B cell (primary cell): ENCODE measurements around the gene CHD6. TPM values are rescaled to one million over a fixed set of nuclear protein-coding genes. Genes with fewer than 3 reads are reported as not detected.

Experiments used
- ATAC-seq: fragments of 200-7000 bp; cut with Tn5 transposase; one replicate; pipeline ENCODE4 v1.10.0; 2021; ENCODE audit warnings: low read depth, mild to moderate bottlenecking, moderate number of reproducible peaks, moderate library complexity
- CTCF ChIA-PET: fragments of 350-600 bp; sonication (Branson Sonifier 250); formaldehyde crosslinking; loops from one replicate; lab custom pipeline; 2021; ENCODE audit warnings: antibody characterized with exemption, inconsistent platforms; lab: Charles Lee
- POLR2A ChIA-PET: fragments of 350-600 bp; sonication (Branson Sonifier 250); formaldehyde crosslinking; loops from one replicate; lab custom pipeline; 2021; ENCODE audit warnings: antibody characterized with exemption; lab: Charles Lee
- DNase-seq: peaks from one replicate; pipeline ENCODE4 v3.0.0; 2013
- H2AFZ ChIP-seq: 2 replicates; pipeline ENCODE4 v1.6.1; 2012; ENCODE audit warnings: mild to moderate bottlenecking, low read depth, low read length; ENCODE audit not compliant: insufficient read depth, poor library complexity, severe bottlenecking
- H3K27ac ChIP-seq, 2 donors: 1 replicate in 1 of 2; 2 replicates in 1 of 2; pipeline ENCODE4 v1.5.1; 2012 to 2013; ENCODE audit warnings: low read length in 2 of 2, mild to moderate bottlenecking in 2 of 2, moderate library complexity in 1 of 2
- H3K27me3 ChIP-seq, 4 experiments: fragments of 200-600 bp in 1 of 4; sonication (generic) in 1 of 4; replicated peaks in 1 of 4; 1 replicate in 2 of 4; 2 replicates in 2 of 4; pipeline versions ENCODE4 v1.6.1 to v1.7.0; 2013 to 2016; ENCODE audit warnings: low read length in 3 of 4, mild to moderate bottlenecking in 2 of 4, mixed read lengths in 1 of 4, moderate library complexity in 1 of 4; ENCODE audit not compliant: insufficient read depth in 4 of 4, control insufficient read depth in 3 of 4; ENCODE audit errors: control extremely low read depth in 1 of 4
- H3K36me3 ChIP-seq, 2 experiments: replicated peaks in 1 of 2; 1 replicate in 1 of 2; 2 replicates in 1 of 2; pipeline versions ENCODE4 v1.6.1 to v1.7.1; 2013; ENCODE audit warnings: low read length in 1 of 2; ENCODE audit not compliant: insufficient read depth in 2 of 2, control insufficient read depth in 1 of 2; ENCODE audit errors: control extremely low read depth in 1 of 2, extremely low read depth in 1 of 2
- H3K4me1 ChIP-seq, 2 donors: fragments of 200-600 bp in 1 of 2; sonication (generic) in 1 of 2; 1 replicate in 1 of 2; 2 replicates in 1 of 2; pipeline versions ENCODE4 v1.5.1 to v1.6.1; 2013 to 2017; ENCODE audit warnings: low read length in 2 of 2; ENCODE audit not compliant: control insufficient read depth in 2 of 2, insufficient read depth in 2 of 2
- H3K4me2 ChIP-seq: replicated peaks from 2 replicates; pipeline ENCODE3; 2012; ENCODE audit warnings: mild to moderate bottlenecking, low read depth, low read length; ENCODE audit not compliant: poor library complexity, severe bottlenecking
- H3K4me3 ChIP-seq, 5 experiments: fragments of 200-600 bp in 1 of 5; sonication (generic) in 1 of 5; 1 replicate in 3 of 5; 2 replicates in 2 of 5; pipeline versions ENCODE4 v1.5.1 to v1.7.0; 2011 to 2016; ENCODE audit warnings: low read length in 4 of 5, mild to moderate bottlenecking in 4 of 5, low read depth in 2 of 5, control low read depth in 1 of 5, moderate library complexity in 1 of 5; ENCODE audit not compliant: insufficient read depth in 1 of 5; ENCODE audit errors: control extremely low read depth in 1 of 5, extremely low read depth in 1 of 5
- H3K79me2 ChIP-seq: fragments of 200-600 bp; sonication (generic); one replicate; pipeline ENCODE4 v1.6.0; 2016; ENCODE audit warnings: low read length; ENCODE audit not compliant: control insufficient read depth, insufficient read depth
- H3K9ac ChIP-seq: fragments of 200-600 bp; sonication (generic); 2 replicates; pipeline ENCODE4 v1.6.1; 2017; ENCODE audit warnings: mild to moderate bottlenecking, low read length, moderate library complexity
- H3K9me3 ChIP-seq, 3 donors: one replicate each; pipeline versions ENCODE4 v1.6.1 to v1.7.1; 2013; ENCODE audit warnings: low read length in 2 of 3; ENCODE audit not compliant: control insufficient read depth in 2 of 3, insufficient read depth in 1 of 3; ENCODE audit errors: control extremely low read depth in 1 of 3
- H4K20me1 ChIP-seq: 2 replicates; pipeline ENCODE4 v1.6.0; 2012; ENCODE audit warnings: mild to moderate bottlenecking, low read length; ENCODE audit not compliant: insufficient read depth, control insufficient read depth, poor library complexity, severe bottlenecking
- H3K27ac Mint-ChIP-seq: one replicate; pipeline ENCODE4 v1.8.0; 2021; ENCODE audit warnings: mixed read lengths
- H3K27me3 Mint-ChIP-seq: one replicate; pipeline ENCODE4 v1.8.0; 2021; ENCODE audit warnings: mixed read lengths
- H3K4me1 Mint-ChIP-seq: one replicate; pipeline ENCODE4 v1.8.0; 2021; ENCODE audit warnings: mixed read lengths
- H3K4me3 Mint-ChIP-seq: one replicate; pipeline ENCODE4 v1.8.0; 2021; ENCODE audit warnings: mixed read lengths
- H3K9me3 Mint-ChIP-seq: one replicate; pipeline ENCODE4 v1.8.0; 2022; ENCODE audit warnings: mixed read lengths; ENCODE audit not compliant: insufficient read depth
- EZH2 ChIP-seq: IDR thresholded peaks from 2 replicates; pipeline ENCODE4 v1.6.1; 2012; ENCODE audit warnings: borderline replicate concordance, low read depth, mild to moderate bottlenecking, moderate library complexity, low read length; ENCODE audit not compliant: insufficient read depth, poor library complexity, severe bottlenecking
- WGBS: methylation state at CpG from one replicate; pipeline ENCODE4 v1.1.5; 2013; ENCODE audit warnings: missing lambda C conversion rate; ENCODE audit not compliant: insufficient coverage; 5-methylcytosine and 5-hydroxymethylcytosine counted together
- intact Hi-C: fragments of 100-400 bp; cut with micrococcal nuclease; formaldehyde crosslinking; loops from one replicate; pipeline ENCODE4 v1.10.0; 2022
- polyA plus RNA-seq: library from polyadenylated mRNA; depleted of rRNA; stranded (reverse); fragments of >200 nt; gene quantifications from 2 replicates; pipeline ENCODE4 v1.2.3, GENCODE V29; 2012
- total RNA-seq, 2 donors: library from RNA; stranded (reverse); fragments of 120-200 nt in 1 of 2; gene quantifications; 1 replicate in 1 of 2; 2 replicates in 1 of 2; pipeline versions ENCODE4 v1.2.3 to v1.2.4, GENCODE V29; 2013 to 2022
- TF ChIP-seq, protein P1 (sequence below): fragments of 200-600 bp; IDR thresholded peaks from one replicate; pipeline ENCODE4 v1.8.0; 2022; ENCODE audit warnings: antibody characterized with exemption, mild to moderate bottlenecking

Gene CHD6
- total and polyA plus RNA-seq, 2 donors (not counting 1 experiment from before 2014, with no cell fraction given), result 10.3 to 117 TPM

DNA sequence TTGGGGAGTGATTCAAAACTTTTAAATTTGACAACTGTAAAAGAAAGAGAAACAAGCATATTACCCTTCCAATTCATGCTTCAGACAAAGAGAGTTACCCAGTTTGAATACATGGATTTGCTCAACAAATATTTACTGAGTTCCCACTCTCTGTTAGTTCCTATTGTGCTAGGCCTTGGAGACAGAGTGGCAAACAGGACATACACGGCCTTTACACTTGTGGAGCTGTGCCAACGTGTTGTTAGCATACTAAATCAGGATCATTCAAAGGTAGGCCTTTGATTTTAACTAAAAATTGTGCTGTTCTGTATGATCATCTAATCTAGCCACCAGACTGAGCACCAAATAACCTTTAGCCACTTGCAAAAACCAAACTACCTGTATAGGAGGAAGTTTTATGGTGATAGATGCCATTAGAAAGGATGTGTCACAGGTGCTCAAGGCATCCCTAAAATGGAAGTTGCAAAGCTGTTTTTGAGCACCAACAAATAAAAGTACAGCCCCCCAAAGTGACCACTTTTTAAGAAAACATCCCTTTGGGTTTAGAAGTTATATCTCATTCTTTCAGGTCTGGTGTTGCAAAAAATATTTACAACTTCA is 84.5 kb downstream of the CHD6 start:
- no CpG with 5 or more reads among the region's 2 CpGs for WGBS
- H3K79me2 ChIP-seq, result peaks cover 44% of the 10 kb centered on the region
- no peak overlapping the region for H3K27ac Mint-ChIP-seq

DNA sequence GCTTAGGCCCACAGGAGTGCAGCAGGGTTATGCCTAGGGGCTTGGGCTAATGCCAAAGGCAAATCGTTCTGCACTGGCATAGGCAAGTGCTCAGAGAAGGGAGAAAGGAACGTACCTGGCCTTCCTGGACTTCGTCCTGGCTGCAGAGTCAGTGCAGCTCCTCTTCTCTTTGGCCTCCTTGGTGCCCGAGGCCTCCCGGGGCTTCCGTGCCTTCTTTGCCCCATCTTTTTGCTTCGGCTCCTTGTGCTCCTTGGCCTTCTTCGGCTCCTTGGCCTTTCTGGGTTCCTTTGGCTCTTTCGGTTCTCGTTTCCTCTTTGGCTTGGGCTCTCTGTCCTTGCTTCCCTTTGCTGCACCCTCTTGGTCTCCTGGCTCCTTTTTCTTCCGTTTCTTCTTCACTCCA is 85.2 kb downstream of the CHD6 start:
- H3K79me2 ChIP-seq, result peaks cover 45% of the 10 kb centered on the region
- ATAC-seq (no peak), DNase-seq (no peak)
- H3K9ac ChIP-seq, result no peak overlapping the region
- peaks cover 0 to 33% of the 10 kb centered on the region in 2 experiments for H3K36me3 ChIP-seq
- no peaks in the 10 kb centered on the region for H3K4me1 ChIP-seq
- TF ChIP-seq, protein P1, sequence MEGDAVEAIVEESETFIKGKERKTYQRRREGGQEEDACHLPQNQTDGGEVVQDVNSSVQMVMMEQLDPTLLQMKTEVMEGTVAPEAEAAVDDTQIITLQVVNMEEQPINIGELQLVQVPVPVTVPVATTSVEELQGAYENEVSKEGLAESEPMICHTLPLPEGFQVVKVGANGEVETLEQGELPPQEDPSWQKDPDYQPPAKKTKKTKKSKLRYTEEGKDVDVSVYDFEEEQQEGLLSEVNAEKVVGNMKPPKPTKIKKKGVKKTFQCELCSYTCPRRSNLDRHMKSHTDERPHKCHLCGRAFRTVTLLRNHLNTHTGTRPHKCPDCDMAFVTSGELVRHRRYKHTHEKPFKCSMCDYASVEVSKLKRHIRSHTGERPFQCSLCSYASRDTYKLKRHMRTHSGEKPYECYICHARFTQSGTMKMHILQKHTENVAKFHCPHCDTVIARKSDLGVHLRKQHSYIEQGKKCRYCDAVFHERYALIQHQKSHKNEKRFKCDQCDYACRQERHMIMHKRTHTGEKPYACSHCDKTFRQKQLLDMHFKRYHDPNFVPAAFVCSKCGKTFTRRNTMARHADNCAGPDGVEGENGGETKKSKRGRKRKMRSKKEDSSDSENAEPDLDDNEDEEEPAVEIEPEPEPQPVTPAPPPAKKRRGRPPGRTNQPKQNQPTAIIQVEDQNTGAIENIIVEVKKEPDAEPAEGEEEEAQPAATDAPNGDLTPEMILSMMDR, result no peak
- TF ChIP-seq EZH2, result no peak
- POLR2A ChIA-PET, result no interaction called here
- H3K27ac ChIP-seq, result no peak overlapping the region
- Mint-ChIP-seq H3K27me3 (no peaks in the 10 kb centered on the region), H3K9me3 (no peaks in the 10 kb centered on the region), H3K4me3 (no peak overlapping the region), H3K4me1 (peaks cover 4% of the 10 kb centered on the region), H3K27ac (no peak overlapping the region)
- no peak overlapping the region for H2AFZ ChIP-seq
- CTCF ChIA-PET, result no interaction called here
- H4K20me1 ChIP-seq, result peaks cover 8% of the 10 kb centered on the region
- H3K9me3 ChIP-seq, result peaks cover 0 to 3% (median 2%) of the 10 kb centered on the region in 3 donors
- H3K4me2 ChIP-seq, result no peak overlapping the region
- H3K27me3 ChIP-seq, result no peaks in the 10 kb centered on the region
- 96% methylated on average over 10 of the region's 11 CpGs for WGBS
- H3K4me3 ChIP-seq, result no peak overlapping the region
- intact Hi-C loops, result no loop called here

More for the DNA sequence above, 84.5 kb downstream of the CHD6 start:
- ATAC-seq, result no peak
- H3K9me3 Mint-ChIP-seq, result no peaks in the 10 kb centered on the region
- TF ChIP-seq, protein P1, result no peak
- TF ChIP-seq EZH2, result no peak
- intact Hi-C loops, result no loop called here
- peaks cover 2% of the 10 kb centered on the region for H3K4me1 Mint-ChIP-seq
- Histone ChIP-seq H3K27ac (no peak overlapping the region), H3K4me3 (no peak overlapping the region), H2AFZ (no peak overlapping the region), H3K9ac (no peak overlapping the region), H3K36me3 (peaks cover 0 to 33% of the 10 kb centered on the region in 2 experiments), H4K20me1 (peaks cover 4% of the 10 kb centered on the region), H3K27me3 (no peaks in the 10 kb centered on the region), H3K4me1 (no peaks in the 10 kb centered on the region), H3K9me3 (peaks cover 0 to 5% (median 4%) of the 10 kb centered on the region in 3 donors), H3K4me2 (no peak overlapping the region)
- ChIA-PET CTCF (no interaction called here), POLR2A (no interaction called here)
- no peaks in the 10 kb centered on the region for H3K27me3 Mint-ChIP-seq
- DNase-seq, result no peak
- no peak overlapping the region for H3K4me3 Mint-ChIP-seq
